K562 (cell line): ENCODE measurements around the gene AEN. TPM values are rescaled to one million over a fixed set of nuclear protein-coding genes. Genes with fewer than 3 reads are reported as not detected.

Experiments
- ATAC-seq: fragments of 200-7000 bp; cut with Tn5 transposase; 3 replicates; pipeline ENCODE4 v1.9.1; 2020; ENCODE audit warnings: moderate library complexity
- BruUV-seq: library from RNA; stranded (reverse); fragments of 400-500 nt; replicated peaks from 2 replicates; lab custom pipeline; 2021; lab: Mats Ljungman, UMichigan
- CTCF ChIA-PET: fragments of 300-600 bp; formaldehyde crosslinking; extraction: SDS; loops from one replicate; lab custom pipeline; 2021; ENCODE audit warnings: low intra/inter-chr PET ratio; lab: Yijun Ruan, JAX
- POLR2A ChIA-PET: fragments of 300-600, 350-650 bp; sonication (Branson Sonifier 250); formaldehyde crosslinking; extraction: SDS; loops from one replicate; lab custom pipeline; 2021; ENCODE audit warnings: antibody characterized with exemption, inconsistent platforms; lab: Yijun Ruan, JAX
- DNase-seq, 4 experiments: peaks; one replicate each; pipeline versions ENCODE4 v3.0.0 to v3.0.0-alpha.2; 2011 to 2018; ENCODE audit warnings: low spot score in 3 of 4, mixed read lengths in 3 of 4; ENCODE audit errors: extremely low read depth in 1 of 4
- FAIRE-seq: peaks from 2 replicates; lab custom pipeline; 2011; peaks lifted over from hg19 to GRCh38; lab: Jason Lieb, UNC
- H2AFZ ChIP-seq: 2 replicates; pipeline ENCODE4 v1.6.0; 2011; ENCODE audit warnings: low read depth, low read length, control low read depth, inconsistent platforms
- H3K27ac ChIP-seq: fragments of 200-600 bp; 3 replicates; pipeline ENCODE4 v1.8.0; 2011; ENCODE audit warnings: low read depth, mild to moderate bottlenecking, control low read depth, inconsistent platforms, low read length, moderate library complexity, mixed read lengths; ENCODE audit errors: extremely low read depth
- H3K27me3 ChIP-seq, 2 experiments: fragments of 300-600 bp in 1 of 2; 2 replicates in 1 of 2; 3 replicates in 1 of 2; pipeline versions ENCODE4 v1.6.0 to v1.8.0; 2011; ENCODE audit warnings: inconsistent platforms in 2 of 2, low read length in 2 of 2, mild to moderate bottlenecking in 1 of 2, mixed read lengths in 1 of 2, moderate library complexity in 1 of 2; ENCODE audit not compliant: control insufficient read depth in 2 of 2, insufficient read depth in 2 of 2
- H3K36me3 ChIP-seq: fragments of 300-600 bp; 3 replicates; pipeline ENCODE4 v1.8.0; 2011; ENCODE audit warnings: mild to moderate bottlenecking, low read length, inconsistent platforms; ENCODE audit not compliant: control insufficient read depth, insufficient read depth
- H3K4me1 ChIP-seq, 2 experiments: fragments of 200-600 bp in 1 of 2; replicated peaks in 1 of 2; 2 replicates in 1 of 2; 3 replicates in 1 of 2; pipeline versions ENCODE4 v1.5.1 to v1.8.0; 2011; ENCODE audit warnings: inconsistent platforms in 2 of 2, low read length in 2 of 2, mild to moderate bottlenecking in 1 of 2, mixed read lengths in 1 of 2, moderate library complexity in 1 of 2; ENCODE audit not compliant: control insufficient read depth in 2 of 2, insufficient read depth in 2 of 2
- H3K4me2 ChIP-seq: 2 replicates; pipeline ENCODE4 v1.6.1; 2011; ENCODE audit warnings: low read length, control low read depth, inconsistent platforms, mixed read lengths; ENCODE audit not compliant: insufficient read depth
- H3K4me3 ChIP-seq: fragments of 200-600 bp; sonication (generic), shearing (Covaris generic); 2 replicates; pipeline ENCODE4 v1.5.1; 2016; ENCODE audit warnings: control low read depth, inconsistent platforms
- H3K79me2 ChIP-seq: fragments of 200-600 bp; 3 replicates; pipeline ENCODE4 v1.8.0; 2011; ENCODE audit warnings: low read length, inconsistent platforms; ENCODE audit not compliant: control insufficient read depth, insufficient read depth
- H3K9ac ChIP-seq, 2 experiments: 2 replicates each; pipeline versions ENCODE4 v1.6.0 to v1.6.1; 2011; ENCODE audit warnings: low read depth in 2 of 2, low read length in 2 of 2, control low read depth in 1 of 2, inconsistent platforms in 1 of 2, mild to moderate bottlenecking in 1 of 2, mixed read lengths in 1 of 2; ENCODE audit not compliant: insufficient read depth in 1 of 2
- H3K9me1 ChIP-seq: one replicate; pipeline ENCODE4 v1.6.0; 2011; ENCODE audit warnings: inconsistent platforms, mild to moderate bottlenecking, low read length, moderate library complexity; ENCODE audit not compliant: control insufficient read depth, insufficient read depth
- H3K9me3 ChIP-seq: replicated peaks from 2 replicates; pipeline ENCODE4 v1.5.1; 2011; ENCODE audit warnings: low read depth, low read length, inconsistent platforms; ENCODE audit not compliant: control insufficient read depth, insufficient read depth
- H4K20me1 ChIP-seq: replicated peaks from 2 replicates; pipeline ENCODE4 v1.6.1; 2011; ENCODE audit warnings: low read length, inconsistent platforms, mixed read lengths; ENCODE audit not compliant: control insufficient read depth, insufficient read depth
- NFATC3 ChIP-seq: fragments of 450-650 bp; IDR thresholded peaks from 2 replicates; pipeline ENCODE4 v1.6.1; 2017; ENCODE audit warnings: mild to moderate bottlenecking
- NKRF ChIP-seq: fragments of 450-650 bp; IDR thresholded peaks from 2 replicates; pipeline ENCODE4 v1.6.1; 2016; ENCODE audit warnings: borderline replicate concordance
- THRAP3 ChIP-seq: fragments of 450-650 bp; IDR thresholded peaks from 2 replicates; pipeline ENCODE4 v1.6.1; 2016; ENCODE audit warnings: mild to moderate bottlenecking, inconsistent platforms, borderline replicate concordance
- in situ Hi-C: fragments of 300-500 bp; cut with MboI; formaldehyde crosslinking; loops from 4 replicates; pipeline ENCODE4 v1.15.0; 2018; ENCODE audit warnings: inconsistent platforms, mixed read lengths
- intact Hi-C: fragments of 100-400 bp; cut with micrococcal nuclease; formaldehyde crosslinking; loops from 2 replicates; pipeline ENCODE4 v1.14.2; 2022
- polyA plus RNA-seq, 8 experiments: library from polyadenylated mRNA; depleted of rRNA in 4 of 8; stranded (reverse) in 5 of 8; unstranded in 3 of 8; fragments of >200 nt; fragmentation: Nextera tagmentation in 2 of 8; fragmentation: Illumina TruSeq in 1 of 8; extraction: Ambion mirVana in 2 of 8; extraction: Trizol in 1 of 8; gene quantifications; 2 replicates each; pipeline versions ENCODE4 v1.2.1 to v1.2.3, GENCODE V29; 2011 to 2014; ENCODE audit warnings: inconsistent platforms in 1 of 8, missing spikeins in 1 of 8
- total RNA-seq, 7 experiments: library from RNA; depleted of rRNA in 6 of 7; stranded (reverse); fragments of >200 nt in 6 of 7; fragmentation: Illumina TruSeq in 2 of 7; extraction: Trizol in 2 of 7; gene quantifications; 2 replicates each; pipeline versions ENCODE4 v1.2.1 to v1.2.3, GENCODE V29; 2011 to 2021; ENCODE audit warnings: low replicate concordance in 1 of 7
- TF ChIP-seq, protein P1 (sequence below): sonication (generic); formaldehyde crosslinking; IDR thresholded peaks from 2 replicates; pipeline ENCODE4 v1.8.0; 2022; ENCODE audit warnings: mild to moderate bottlenecking, missing genetic modification reagents

The AEN gene
- total and polyA plus RNA-seq, 9 of the 15 experiments (the other 6 are each of a cell fraction or from before 2014, with no cell fraction given): 9.0 to 51.0 (median 32.8) TPM

DNA sequence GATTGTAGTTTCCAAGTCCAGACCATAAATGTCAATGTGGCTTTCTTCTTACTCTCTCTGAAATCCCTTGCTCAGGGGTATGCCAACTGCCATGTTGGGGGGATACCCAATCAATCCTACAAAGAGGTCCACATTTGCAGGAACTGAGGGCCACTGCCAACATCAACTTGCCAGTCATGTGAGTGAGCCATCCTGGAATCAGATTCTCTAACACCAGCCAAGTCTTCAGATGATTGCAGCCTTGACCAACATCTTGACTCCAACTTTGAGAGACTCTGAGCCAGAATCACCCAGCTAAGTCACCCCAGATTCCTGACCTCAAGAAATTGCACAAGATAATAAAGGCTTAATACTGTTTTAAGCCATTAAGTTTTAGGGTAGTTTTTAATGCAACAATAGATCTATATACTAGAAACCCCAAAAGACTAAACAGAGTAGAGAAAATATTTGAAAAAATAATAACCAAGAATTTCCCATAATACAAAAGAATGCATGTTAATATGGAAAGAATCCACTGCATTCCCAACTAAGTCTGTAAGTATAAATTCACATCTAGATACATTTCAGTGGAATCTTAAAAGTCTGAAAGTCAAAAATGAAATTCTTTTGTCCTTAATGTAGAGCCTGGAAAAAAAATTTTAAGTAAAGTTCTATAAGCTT lies 40.0 kb downstream of the AEN start:
- no peak overlapping the region for H3K27ac ChIP-seq
- no peaks in the 10 kb centered on the region for H3K79me2 ChIP-seq
- in situ Hi-C loops: loop anchor here (10.0 kb wide), 1 partner anchor 164 kb away; no protein-coding TSS in a partner anchor
- H2AFZ ChIP-seq: no peak overlapping the region
- DNase-seq (no peak), FAIRE-seq (no peak), ATAC-seq (no peak)
- no peaks in the 10 kb centered on the region for H3K9me1 ChIP-seq
- intact Hi-C loops: no loop called here
- POLR2A ChIA-PET: no interaction called here
- CTCF ChIA-PET: no interaction called here
- no peaks in the 10 kb centered on the region for H3K36me3 ChIP-seq
- BruUV-seq: no TSS peak
- H3K4me2 ChIP-seq: no peak overlapping the region
- no peak overlapping the region for H3K4me3 ChIP-seq
- H3K27me3 ChIP-seq: peaks cover 6 to 48% of the 10 kb centered on the region in 2 experiments; a peak in 4 of 5 replicates
- H3K9me3 ChIP-seq: no peaks in the 10 kb centered on the region
- no peaks in the 10 kb centered on the region for H4K20me1 ChIP-seq
- H3K4me1 ChIP-seq: no peaks in the 10 kb centered on the region
- TF ChIP-seq NKRF: no peak
- TF ChIP-seq, protein P1, sequence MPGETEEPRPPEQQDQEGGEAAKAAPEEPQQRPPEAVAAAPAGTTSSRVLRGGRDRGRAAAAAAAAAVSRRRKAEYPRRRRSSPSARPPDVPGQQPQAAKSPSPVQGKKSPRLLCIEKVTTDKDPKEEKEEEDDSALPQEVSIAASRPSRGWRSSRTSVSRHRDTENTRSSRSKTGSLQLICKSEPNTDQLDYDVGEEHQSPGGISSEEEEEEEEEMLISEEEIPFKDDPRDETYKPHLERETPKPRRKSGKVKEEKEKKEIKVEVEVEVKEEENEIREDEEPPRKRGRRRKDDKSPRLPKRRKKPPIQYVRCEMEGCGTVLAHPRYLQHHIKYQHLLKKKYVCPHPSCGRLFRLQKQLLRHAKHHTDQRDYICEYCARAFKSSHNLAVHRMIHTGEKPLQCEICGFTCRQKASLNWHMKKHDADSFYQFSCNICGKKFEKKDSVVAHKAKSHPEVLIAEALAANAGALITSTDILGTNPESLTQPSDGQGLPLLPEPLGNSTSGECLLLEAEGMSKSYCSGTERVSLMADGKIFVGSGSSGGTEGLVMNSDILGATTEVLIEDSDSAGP: no peak
- no peak for TF ChIP-seq THRAP3
- TF ChIP-seq NFATC3: no peak
- no peak overlapping the region for H3K9ac ChIP-seq
